H4 (cell line): Measurements from ENCODE around the gene ADAP1. TPM values are rescaled to one million over a fixed set of nuclear protein-coding genes. Genes with fewer than 3 reads are reported as not detected.
A peak's percentile ranks its signal among the peaks of the same experiment; 100 is the strongest.
"Not testable (repeated sequence)": the region's sequence is repeated elsewhere in the genome, so short reads cannot be mapped to it uniquely, and the experiment has no call there.

Source experiments
- DNase-seq: peaks from one replicate; pipeline ENCODE4 v3.0.0-alpha.2; 2015; ENCODE audit warnings: low spot score
- total RNA-seq: library from RNA; depleted of rRNA; stranded (reverse); fragments of >200 nt; shearing (Covaris generic); gene quantifications from 2 replicates; pipeline ENCODE4 v1.2.3, GENCODE V29; 2014

Gene ADAP1
- total RNA-seq, 1 experiment from 2014 or later, result 1.4 TPM

DNA sequence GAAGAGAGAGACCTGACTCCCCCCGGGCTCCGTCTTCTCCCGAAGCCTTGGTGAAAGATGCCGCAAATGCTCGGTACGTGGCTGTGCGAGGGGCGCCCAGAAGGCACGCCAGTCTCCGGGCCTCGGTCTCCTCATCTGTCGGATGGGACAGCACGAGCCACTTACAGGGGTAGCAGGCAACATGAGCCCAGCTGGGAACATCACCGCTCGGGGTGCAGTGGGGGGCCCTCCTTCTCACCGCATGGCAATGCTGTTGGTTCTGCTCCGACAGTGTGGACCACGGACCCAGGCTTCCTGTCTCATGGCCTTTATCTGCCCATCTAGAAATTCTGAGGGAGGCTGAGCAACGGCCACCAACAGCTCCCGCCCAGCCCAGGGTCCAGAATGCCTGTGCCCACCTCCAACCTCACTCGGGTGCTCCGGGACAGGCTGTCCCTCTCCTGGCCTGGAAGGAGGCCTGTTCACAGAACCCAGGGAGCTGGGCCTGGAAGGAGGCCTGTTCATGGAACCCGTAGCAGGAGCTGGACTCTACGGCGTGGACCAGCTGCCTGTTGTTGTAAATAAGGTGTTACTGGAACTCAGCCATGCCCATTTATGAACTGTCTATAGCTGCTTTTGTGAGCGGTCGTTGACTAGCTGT is 15.8 kb downstream of the ADAP1 start:
- no peak for DNase-seq

DNA sequence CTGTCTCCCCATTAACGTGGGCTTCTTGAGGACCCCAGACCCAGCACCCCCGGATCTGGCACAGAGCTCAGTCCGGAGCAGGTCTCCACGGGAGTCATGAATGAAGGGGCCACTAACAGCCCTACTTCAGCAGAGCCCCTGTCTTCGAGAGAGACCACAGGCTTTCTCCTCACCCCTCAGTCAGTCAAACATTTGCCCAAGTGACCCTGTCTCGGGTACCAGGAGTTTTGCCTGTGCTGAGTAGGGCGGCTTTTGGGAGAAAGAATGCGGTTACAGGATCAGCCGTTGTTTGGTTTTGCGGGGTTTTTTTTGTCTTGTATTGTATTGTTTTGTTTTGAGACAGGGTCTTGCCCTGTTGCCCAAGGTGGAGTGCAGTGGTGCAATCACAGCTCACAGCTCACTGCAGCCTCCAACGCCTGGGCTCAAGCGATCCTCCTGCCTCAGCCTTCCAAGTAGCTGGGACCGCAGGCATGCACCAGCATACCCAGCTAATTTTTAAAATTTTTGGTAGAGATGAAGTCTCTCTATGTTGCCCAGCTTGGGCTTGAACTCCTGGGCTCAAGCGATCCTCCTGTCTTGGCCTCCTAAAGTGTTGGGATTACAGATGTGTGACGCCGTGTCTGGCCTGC is 16.5 kb downstream of the ADAP1 start:
- DNase-seq, result no peak

DNA sequence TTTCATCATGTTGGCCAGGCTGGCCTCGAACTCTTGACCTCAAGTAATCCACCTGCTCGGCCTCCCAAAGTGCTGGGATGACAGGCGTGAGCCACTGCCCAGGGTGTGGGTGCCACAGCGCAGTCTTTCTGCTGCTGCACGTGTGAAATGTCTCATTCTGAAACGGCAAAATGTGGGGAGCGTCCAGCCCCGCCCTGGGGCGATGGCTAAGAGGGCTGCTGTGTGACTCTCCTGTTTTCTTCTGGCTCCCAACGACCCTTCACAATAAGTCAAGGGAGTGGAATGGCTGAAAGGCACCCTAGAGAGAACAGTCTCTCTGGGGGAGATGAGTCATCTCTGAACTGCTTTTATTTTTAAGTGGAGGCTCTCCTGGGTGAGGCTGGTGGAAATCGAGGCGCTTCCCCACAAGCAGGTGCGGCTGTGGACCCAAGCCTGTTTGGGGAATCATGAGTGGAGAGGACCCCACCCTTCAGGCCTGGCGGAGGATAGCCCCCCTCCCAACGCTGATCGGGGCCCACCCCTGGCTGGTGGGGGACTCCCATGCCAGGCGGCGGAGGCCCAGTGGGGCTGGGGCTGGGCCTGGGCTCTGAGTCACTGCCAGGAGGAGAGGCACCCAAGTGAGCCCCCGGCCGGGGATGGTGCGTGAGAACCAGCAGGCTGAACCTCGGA is 18.0 kb downstream of the ADAP1 start:
- no peak for DNase-seq

DNA sequence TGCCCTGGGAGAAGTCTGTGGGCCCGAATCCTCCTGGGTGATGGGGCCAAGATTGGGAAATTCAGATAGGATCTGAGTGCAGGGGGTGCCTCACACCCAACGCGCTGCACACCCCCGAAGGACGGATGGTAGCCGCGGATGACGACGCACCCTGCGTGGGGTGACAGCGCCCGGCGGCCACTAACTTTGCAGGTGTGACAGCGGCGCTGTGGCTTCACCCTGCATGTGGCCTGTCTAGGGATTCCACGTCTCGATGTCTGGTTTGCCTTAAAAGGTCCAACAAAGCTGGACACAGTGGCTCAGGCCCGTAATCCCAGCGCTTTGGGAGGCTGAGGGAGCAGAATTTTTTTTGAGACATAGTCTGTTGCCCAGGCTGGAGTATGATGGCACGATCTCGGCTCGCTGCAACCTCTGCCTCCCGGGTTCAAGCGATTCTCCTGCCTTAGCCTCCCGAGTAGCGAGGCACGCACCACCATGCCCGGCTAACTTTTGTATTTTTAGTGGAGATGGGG is 18.6 kb downstream of the ADAP1 start:
- DNase-seq, result no peak

DNA sequence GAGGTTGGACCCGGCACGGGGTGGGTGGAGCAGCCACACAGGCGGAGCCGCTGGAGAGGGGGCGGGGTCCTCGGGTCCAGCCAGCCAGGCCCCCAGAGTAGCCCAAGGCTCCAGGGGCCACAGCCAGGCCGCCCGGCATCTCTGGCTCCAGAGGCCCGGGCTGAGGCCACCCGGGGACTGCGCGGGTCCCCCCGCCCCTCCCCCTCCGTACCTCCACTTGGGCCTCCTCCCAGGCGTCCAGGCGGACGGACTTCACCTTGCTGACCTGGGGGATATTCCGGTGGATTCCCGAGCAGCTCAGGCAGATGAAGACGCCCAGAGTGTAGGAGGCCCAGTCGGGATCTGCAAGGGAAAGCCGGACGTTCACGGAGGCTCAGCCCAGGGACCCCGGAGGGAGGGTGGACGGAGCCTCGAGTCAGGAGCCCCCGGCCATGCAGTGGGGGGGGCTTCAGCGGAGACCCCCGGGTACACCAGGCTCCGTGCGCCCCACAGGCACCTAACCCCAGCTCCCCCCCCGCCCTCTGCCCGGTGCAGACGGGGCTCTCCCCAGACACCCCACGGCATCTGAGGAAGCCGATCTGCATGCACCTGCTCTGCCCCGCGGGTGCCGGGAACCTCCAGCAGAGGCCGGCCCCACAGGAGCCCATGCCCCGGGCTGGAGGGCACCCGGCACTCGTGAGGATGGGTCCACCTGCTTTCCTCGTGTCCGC is 19.2 kb downstream of the ADAP1 start:
- DNase-seq, result no peak

DNA sequence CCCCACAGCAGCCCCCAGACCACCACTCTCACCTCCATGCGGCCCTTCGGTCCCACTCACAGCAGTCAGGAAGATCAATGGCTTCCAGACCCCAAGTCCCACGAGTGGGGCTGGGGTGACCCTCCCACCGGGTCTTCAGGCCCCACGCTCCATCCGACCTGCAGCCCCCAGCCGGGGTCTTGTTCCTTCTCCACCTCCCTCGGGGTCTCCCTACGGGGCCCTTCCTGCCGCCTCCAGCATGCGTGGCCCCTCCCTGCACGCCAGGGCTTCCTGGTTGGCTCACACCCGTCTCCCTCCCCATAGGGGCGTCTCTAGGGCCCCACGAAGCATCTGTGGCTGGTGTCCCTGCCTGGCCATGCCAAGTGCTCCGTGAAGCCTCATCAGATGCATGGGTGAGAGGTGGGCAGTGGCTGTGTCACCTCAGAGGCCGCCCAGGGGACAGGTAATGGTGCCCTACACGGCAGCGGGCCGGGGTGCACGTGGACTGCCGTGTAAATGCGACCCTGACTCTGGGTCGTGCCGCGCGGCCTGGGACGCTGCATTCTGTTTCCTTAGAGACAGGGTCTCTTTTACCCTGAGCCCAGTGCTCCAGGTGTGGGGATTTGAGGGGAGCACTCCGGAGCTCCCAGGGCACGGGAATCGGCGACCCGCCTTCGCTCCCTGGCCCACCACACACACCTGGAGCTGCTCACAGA is 19.9 kb downstream of the ADAP1 start:
- DNase-seq, result no peak

DNA sequence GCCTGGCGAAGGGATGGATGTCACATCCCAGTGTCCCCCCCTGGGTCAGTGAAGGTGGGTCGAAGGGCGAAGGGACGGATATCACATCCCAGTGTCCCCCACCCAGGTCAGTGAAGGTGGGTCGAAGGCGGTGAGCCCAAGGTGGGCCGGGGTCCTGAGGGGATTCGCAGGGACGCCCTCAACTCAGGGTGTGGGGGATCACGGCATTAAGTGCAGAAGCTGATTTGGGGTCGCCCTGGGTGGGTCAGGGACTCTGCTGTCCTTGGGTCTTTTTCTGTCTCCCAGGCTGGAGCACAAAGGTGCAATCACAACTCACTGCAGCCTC is 21.9 kb downstream of the ADAP1 start:
- no peak for DNase-seq

DNA sequence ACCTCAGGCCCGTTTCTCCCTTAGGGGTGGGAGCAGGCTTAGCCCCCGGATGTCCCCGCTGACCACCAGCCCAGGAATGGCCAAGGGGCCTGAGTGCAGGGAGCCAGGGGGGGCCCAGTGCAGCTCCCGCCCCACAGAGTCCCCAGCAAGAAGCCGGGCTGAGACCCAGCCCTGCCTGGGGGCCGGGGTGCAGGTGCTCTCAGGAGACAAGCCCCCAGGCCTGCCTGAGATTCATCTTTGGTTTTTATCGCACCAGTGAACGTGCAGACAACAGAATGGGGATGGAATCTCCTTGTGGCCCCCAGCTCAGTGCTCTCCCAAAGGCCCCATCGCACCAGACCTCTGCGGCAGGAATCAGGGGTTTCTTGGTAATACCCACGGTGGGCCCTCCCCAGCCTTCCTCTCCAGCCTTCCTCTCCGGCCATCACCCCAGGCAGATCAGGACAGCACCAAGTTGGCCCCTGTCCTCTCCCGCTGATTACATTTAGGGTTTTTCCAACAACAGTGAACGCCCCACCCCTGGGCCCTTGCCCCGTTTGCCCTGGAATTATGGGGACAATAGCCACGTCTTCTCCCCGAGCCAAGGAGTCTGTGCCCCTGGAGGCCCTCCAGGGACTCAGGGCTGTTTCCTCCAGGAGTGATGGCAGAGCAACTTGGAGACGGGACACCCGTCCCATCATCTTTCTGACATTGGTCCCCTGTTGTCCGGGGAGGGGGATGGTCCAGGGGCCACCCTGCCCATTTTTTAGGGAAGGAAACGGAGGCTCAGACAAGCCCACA is 22.4 kb downstream of the ADAP1 start:
- no peak for DNase-seq

DNA sequence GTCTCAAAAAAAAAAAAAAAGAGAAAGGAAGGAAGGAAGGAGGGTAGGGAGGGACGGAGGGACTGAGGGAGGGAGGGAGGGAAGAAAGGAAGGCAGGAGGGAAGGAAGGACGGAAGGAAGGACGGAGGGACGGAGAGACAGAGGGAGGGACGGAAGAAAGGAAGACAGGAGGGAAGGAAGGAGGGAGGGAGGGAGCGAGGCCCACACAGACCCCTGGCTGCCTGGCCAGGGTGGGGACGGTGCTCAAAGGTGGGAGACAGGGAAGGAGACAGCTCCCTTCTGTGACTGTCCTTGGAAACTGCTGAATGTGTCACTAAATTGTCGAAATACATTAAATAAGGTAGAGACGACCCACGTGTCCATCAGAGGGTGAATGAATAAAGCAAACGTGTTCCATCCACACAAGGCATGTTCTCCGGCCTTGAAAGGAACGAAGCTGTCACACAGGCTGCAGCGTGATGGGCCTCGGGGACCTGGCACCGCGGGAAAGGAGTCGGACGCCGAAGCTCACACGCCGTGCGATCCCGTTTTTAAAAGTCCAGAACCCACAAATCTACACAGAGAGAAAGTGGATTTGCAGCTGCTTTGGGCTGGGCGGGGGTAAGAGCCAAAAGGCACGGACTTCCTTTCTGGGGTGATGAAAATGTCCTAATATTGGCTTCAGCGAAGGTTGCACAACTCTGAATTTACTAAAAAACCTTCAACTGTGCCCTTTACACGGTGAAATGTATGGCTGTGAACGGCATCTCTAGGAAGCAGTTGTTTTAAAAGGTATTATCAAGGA is 23.3 kb downstream of the ADAP1 start:
- DNase-seq, result no peak

DNA sequence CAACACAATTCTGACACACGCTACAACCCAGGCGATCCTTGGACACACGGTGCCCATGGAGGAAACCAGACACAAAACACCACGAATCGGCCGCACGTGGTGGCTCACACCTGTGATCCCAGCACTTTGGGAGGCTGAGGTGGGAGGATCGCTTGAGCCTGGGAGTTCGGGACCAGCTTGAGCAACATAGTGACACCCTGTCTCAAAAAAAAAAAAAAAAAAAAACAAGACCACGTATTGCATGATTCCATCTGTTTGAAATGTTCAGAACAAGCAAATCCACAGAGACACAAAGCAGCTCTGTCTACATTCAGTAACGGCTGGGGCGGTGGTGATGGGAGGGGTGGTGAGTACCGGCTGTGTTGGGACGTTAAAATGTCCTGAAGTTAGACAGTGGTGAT is 25.2 kb downstream of the ADAP1 start:
- DNase-seq, result no peak

DNA sequence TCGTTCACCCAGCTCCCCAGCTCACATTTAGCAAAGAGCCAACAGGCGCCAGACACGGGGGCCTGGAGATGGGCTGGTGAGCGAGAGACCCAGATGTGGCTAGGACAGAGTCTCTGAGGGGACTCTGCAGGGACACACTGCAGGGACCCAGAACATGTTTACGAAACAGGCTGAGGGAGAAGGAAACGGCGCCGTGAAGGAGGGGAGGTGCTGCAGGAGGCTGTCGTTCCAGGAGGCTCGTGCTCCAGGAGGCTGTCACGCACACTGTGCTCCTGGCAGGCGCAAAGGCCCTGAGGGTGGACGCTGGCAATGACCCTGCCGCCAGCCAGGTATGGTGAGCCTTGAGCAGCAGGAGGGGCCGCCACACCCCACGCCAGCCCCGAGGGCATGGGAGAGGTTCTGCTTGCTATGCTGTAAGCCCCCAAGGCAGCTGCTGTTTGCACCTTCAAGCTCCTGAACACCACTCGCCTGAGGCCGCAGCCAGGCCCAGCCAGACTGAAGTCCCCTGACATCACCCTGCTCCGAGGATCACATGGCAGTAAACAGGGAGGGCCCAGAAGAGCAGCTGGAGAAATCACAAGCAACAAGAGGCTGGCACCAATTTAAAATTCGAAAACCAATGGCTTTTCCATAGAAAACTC is 27.3 kb downstream of the ADAP1 start:
- no peak for DNase-seq

DNA sequence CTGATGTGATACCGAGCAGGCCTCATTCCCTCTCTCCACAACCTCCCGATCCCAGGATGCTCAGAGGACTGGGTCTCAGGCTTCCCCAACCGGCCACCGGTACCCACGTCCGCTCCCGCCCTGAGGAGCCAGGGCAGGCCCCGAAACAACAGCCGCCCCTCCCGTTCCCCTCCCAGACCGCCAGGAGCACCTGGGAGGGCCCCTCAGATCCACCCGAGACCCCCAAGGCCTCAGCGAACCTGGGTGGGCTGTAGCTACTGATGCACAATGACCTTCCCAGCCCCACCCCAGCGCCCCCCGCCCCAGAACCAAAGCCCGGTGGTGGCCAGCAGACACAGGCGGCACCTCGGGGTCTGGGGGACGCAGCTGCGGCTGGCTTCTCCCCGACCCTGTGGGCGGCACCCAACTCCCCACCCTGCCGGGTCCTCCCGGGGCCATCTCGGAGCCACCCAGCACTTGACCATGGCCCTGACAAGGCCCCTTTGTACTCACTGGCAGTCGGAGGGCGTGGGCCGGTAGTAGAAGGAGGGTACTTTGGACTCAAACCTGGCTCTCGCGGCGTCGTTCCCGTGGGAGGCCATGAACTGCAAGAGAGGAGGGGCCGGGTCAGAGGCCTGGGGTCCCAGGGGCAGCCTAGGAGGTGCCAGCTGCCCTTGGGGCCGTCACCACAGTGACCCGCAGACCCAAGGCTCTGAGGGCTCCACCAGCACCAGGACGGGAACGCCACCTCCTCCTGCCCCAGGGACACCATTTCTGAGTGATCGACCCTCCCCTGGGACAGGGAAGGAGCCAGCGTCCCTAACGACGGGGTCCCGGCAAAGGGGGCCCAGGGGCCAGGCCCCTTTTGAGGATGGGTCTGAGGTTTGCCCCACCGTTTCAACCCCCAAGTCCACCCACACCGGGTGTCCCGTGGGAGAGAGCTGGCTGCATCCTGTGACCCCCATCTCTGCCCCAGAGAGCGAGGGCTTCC is 28.1 kb downstream of the ADAP1 start:
- DNase-seq, result no peak

DNA sequence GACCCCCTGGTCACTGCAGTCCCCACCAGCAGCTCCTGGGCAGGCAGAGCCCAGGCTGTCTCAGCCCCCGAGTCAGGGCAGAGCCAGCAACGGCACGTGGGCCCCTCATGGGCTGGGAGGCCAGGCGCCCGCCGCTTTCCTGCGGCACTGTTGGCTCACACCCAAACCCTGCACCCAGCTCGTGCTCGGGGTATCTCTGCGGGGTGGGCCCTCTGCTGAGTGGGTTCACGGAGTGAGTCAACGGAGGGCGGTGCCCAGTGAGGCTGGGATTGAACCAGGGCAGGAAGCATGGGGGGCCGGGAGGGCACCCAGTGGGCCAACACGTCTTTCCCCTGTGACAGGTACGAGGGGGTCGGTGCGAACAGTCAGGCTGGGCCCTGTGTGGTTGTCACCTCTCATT is 28.9 kb downstream of the ADAP1 start:
- DNase-seq, result no peak

DNA sequence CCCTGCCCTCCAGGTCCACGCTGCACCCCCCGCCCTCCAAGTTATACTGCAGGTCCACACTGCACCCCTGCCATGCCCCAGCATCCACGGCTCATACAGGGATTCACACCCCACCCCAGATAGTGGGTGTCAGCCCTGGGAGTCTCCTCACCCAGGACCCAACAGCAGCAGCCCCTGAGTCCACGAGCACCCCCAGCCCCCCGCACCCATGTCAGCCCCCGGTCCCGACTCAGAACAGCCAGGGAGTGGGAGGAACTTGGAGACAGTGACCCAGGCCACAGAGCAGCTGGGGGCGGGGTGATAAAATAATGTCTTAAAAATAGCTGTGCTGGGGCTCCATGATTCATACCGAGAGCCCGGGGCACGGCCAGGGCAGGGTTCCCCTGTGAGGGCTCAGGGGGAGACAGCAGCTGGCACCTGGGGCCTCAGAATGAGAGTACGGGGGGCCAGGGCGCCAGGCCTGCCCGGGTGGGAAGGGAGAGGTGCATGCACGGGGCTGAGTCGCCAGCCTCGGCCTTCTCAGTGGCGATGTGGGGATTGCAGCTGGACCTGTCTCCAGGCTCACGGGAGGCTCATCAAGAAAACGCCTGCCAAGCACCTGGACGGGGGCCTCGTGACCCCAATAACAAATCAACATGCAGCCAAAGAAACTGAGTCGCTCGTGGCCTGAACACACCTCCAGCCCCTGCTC is 29.8 kb downstream of the ADAP1 start:
- no peak for DNase-seq

DNA sequence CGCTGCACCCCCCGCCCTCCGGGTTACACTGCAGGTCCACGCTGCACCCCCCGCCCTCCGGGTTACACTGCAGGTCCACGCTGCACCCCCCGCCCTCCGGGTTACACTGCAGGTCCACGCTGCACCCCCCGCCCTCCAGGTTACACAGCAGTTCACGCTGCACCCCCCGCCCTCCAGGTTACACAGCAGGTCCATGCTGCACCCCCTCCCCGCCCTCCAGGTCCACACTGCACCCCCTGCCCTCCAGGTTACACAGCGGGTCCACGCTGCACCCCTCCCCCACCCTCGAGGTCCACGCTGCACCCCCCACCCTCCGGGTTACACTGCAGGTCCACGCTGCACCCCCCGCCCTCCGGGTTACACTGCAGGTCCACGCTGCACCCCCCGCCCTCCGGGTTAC is 30.4 kb downstream of the ADAP1 start:
- not testable (repeated sequence) for DNase-seq

DNA sequence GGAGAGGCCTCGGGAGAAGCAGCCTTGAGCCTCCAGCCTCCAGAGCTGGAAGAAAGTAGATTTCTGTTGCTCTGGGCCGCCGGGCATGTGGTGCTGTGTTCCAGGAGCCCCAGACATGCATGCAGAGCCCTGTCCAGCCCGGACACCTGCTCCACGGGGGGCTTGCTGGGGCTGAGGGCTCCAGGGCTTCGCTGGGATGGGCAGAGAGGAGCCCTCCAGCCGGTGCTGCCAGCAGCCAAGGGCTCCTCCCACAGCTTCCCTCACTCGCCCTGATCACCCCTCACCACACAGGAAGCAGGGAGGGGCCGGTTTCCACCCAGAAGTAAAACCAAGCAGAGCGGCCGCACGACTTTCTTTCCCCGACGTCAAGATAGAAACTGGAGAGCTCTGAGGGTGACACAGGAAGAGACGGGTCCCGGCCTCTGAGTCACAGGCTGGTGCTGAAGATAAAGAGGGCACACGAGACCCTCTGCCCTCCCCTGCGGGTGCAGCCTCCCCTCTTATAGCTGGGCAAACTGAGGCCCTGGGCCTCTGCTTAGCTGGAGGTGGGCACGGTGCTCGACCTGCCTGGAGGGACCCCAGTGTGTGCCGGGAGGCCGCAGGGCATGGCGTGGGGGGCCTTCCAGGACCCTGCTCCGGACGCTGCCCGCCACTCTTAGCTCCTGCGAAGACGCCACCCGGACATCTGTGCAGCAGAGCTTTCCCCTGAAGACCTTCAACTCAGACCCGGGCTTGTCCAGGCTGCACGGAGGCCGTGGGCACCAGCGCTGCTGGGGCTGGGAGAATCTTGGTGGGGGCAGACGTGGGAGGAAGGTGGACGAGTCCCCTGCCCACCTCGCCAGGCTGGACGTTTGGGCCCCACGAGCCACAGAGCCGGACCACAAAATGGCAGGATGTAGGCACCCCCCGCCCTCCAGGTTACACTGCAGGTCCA is 31.1 kb downstream of the ADAP1 start:
- DNase-seq, result peak; percentile 96
